Heart left ventricle (tissue), 16 donors: ENCODE measurements around the gene APLF. TPM values are rescaled to one million over a fixed set of nuclear protein-coding genes. Genes with fewer than 3 reads are reported as not detected.

Experiments
- ATAC-seq, 4 donors: fragments of 200-7000 bp; cut with Tn5 transposase; one replicate each; pipeline ENCODE4 v1.9.1; 2020 to 2022; ENCODE audit warnings: moderate library complexity in 4 of 4, mild to moderate bottlenecking in 3 of 4, moderate number of reproducible peaks in 1 of 4
- DNase-seq, 5 donors: peaks; one replicate each; pipeline ENCODE4 v3.0.0-alpha.2; 2020
- H3K27ac ChIP-seq, 12 donors: fragments of 200-600 bp; sonication (generic) in 4 of 12; one replicate each; pipeline versions ENCODE4 v1.5.0 to v1.8.0; 2016 to 2022; ENCODE audit warnings: mild to moderate bottlenecking in 2 of 12
- H3K27me3 ChIP-seq, 9 donors: fragments of 200-600 bp; sonication (generic) in 2 of 9; one replicate each; pipeline versions ENCODE4 v1.5.1 to v1.8.0; 2016 to 2022; ENCODE audit warnings: mild to moderate bottlenecking in 3 of 9
- H3K36me3 ChIP-seq, 9 donors: fragments of 200-600 bp; sonication (generic) in 2 of 9; one replicate each; pipeline versions ENCODE4 v1.5.0 to v1.8.0; 2018 to 2022; ENCODE audit warnings: mild to moderate bottlenecking in 2 of 9
- H3K4me1 ChIP-seq, 12 donors: fragments of 200-600 bp; sonication (generic) in 4 of 12; one replicate each; pipeline versions ENCODE4 v1.5.0 to v1.8.0; 2016 to 2022; ENCODE audit warnings: mild to moderate bottlenecking in 3 of 12
- H3K4me3 ChIP-seq, 12 donors: fragments of 200-600 bp; sonication (generic) in 4 of 12; one replicate each; pipeline versions ENCODE4 v1.5.0 to v1.8.0; 2017 to 2022; ENCODE audit warnings: mild to moderate bottlenecking in 9 of 12, moderate library complexity in 4 of 12
- H3K9me3 ChIP-seq, 12 donors: fragments of 200-600 bp; sonication (generic) in 4 of 12; one replicate each; pipeline versions ENCODE4 v1.5.0 to v1.8.0; 2016 to 2022; ENCODE audit warnings: mild to moderate bottlenecking in 1 of 12
- CTCF ChIP-seq, 12 donors: fragments of 200-600 bp; sonication (generic) in 4 of 12; IDR thresholded peaks; one replicate each; pipeline versions ENCODE4 v1.5.0 to v1.8.0; 2018 to 2022; ENCODE audit warnings: antibody characterized with exemption in 12 of 12, mild to moderate bottlenecking in 5 of 12
- POLR2A ChIP-seq, 2 donors: fragments of 450-650 bp; IDR thresholded peaks; one replicate each; pipeline ENCODE4 v1.6.1; 2017; ENCODE audit warnings: antibody characterized with exemption in 2 of 2, mild to moderate bottlenecking in 2 of 2, moderate library complexity in 2 of 2
- WGBS, 4 donors: extraction: QIAGEN DNeasy Blood & Tissue Kit in 2 of 4; methylation state at CpG; one replicate each; pipeline versions ENCODE4 v1.1.5 to v1.1.7; 2013 to 2018; 5-methylcytosine and 5-hydroxymethylcytosine counted together
- intact Hi-C, 10 donors: fragments of 100-400 bp; cut with DNase I; formaldehyde crosslinking; loops; one replicate each; pipeline versions ENCODE4 v1.11.1 to v1.14.2; 2022
- polyA plus RNA-seq, 2 donors: library from polyadenylated mRNA; stranded (reverse); fragments of 200-250 nt; gene quantifications; one replicate each; pipeline ENCODE4 v1.2.3, GENCODE V29; 2013
- total RNA-seq, 9 donors: library from RNA; depleted of rRNA in 2 of 9; stranded (reverse); fragments of >200 nt in 2 of 9; fragmentation: NEBNext Ultra II Directional in 3 of 9; extraction: Animal tissue kit (Norgen Biotek cat#: 25700) in 3 of 9; gene quantifications; one replicate each; pipeline versions ENCODE4 v1.1.0 to v1.2.4, GENCODE V29; 2016 to 2023
- donor health status: ischemic (EF 13 %, LVEDD 7.1; RV severe dilation, severe dysfunction).
- donor health status: healthy with polysubstance abuse.
- donor health status: DM: no; HTN: yes; CAD: no.
- donor health status: DM: no; HTN: no; CAD: no.
- donor health status: ischemic (EF 25% LVEDD 6.9; RV normal size, moderate dysfunction).
- donor health status: ischemic (EF 25% LVEDD 5.7; RV mildly dilated, moderate dysfunction).
- donor health status: healthy.
- donor health status: DM: yes; HTN: yes; CAD: no.
- donor health status: ischemic (EF 35%, LVEDD 5.7; RV mildly dilated, moderate dysfunction).
- donor health status: nonischemic (EF 11% LVEDD 7.7; RV severe dilation, severe dysfunction).
- donor health status: DM: yes; HTN: yes; CAD: no.
- donor health status: PGD.
- donor health status: ischemic (EF 29% LVEDD 5.4; RV normal size, mild dysfunction).
- donor health status: nonischemic (EF 23%, LVEDD 6.1; RV moderate dilation, normal function).

The APLF gene
- total and polyA plus RNA-seq, 11 donors: 0.64 to 7.9 (median 4.3) TPM

GRCh38 chr2:68426446-68426845 is 40.9 kb upstream of the APLF start:
- WGBS, 4 donors: 89 to 98% (median 93%) methylated on average over 1 of the region's 1 CpG
- Histone ChIP-seq H3K27ac (peak overlapping the region in 1 of 12 donors; percentile 40), H3K27me3 (no peaks in the 10 kb centered on the region), H3K4me3 (no peak overlapping the region), H3K9me3 (no peaks in the 10 kb centered on the region), H3K4me1 (peaks cover 0 to 50% (median 0%) of the 10 kb centered on the region in 12 donors), H3K36me3 (no peaks in the 10 kb centered on the region)
- ATAC-seq (no peak), DNase-seq (no peak)
- TF ChIP-seq CTCF (IDR thresholded peaks at IDR 0.05) (no peak), POLR2A (IDR thresholded peaks at IDR 0.05) (no peak)
- intact Hi-C loops: no loop called here

GRCh38 chr2:68426848-68427579 is 40.4 kb upstream of the APLF start:
- 88 to 91% (median 90%) methylated on average over 10 of the region's 10 CpGs for WGBS, 4 donors
- no peaks in the 10 kb centered on the region for H3K36me3 ChIP-seq
- no peak overlapping the region for H3K4me3 ChIP-seq
- no peak for DNase-seq
- H3K27ac ChIP-seq: peak overlapping the region in 1 of 12 donors; percentile 40
- intact Hi-C loops: no loop called here
- no peak for ATAC-seq
- TF ChIP-seq CTCF (IDR thresholded peaks at IDR 0.05): no peak
- TF ChIP-seq POLR2A (IDR thresholded peaks at IDR 0.05): no peak
- no peaks in the 10 kb centered on the region for H3K9me3 ChIP-seq
- peaks cover 0 to 50% (median 0%) of the 10 kb centered on the region in 12 donors for H3K4me1 ChIP-seq
- H3K27me3 ChIP-seq: no peaks in the 10 kb centered on the region

GRCh38 chr2:68428126-68428525 is 39.3 kb upstream of the APLF start:
- TF ChIP-seq POLR2A (IDR thresholded peaks at IDR 0.05): no peak
- no peaks in the 10 kb centered on the region for H3K36me3 ChIP-seq
- intact Hi-C loops: no loop called here
- no peaks in the 10 kb centered on the region for H3K9me3 ChIP-seq
- ATAC-seq (no peak), DNase-seq (no peak)
- no peak overlapping the region for H3K27ac ChIP-seq
- H3K4me3 ChIP-seq: no peak overlapping the region
- peaks cover 0 to 50% (median 0%) of the 10 kb centered on the region in 12 donors for H3K4me1 ChIP-seq
- no peaks in the 10 kb centered on the region for H3K27me3 ChIP-seq
- WGBS, 4 donors: 24 to 35% (median 30%) methylated on average over 4 of the region's 4 CpGs

- Histone ChIP-seq H3K9me3 (no peaks in the 10 kb centered on the region), H3K27me3 (no peaks in the 10 kb centered on the region), H3K36me3 (no peaks in the 10 kb centered on the region), H3K27ac (no peak overlapping the region), H3K4me3 (no peak overlapping the region), H3K4me1 (peaks cover 0 to 45% (median 0%) of the 10 kb centered on the region in 12 donors)
- intact Hi-C loops: no loop called here
- TF ChIP-seq CTCF (IDR thresholded peaks at IDR 0.05): no peak
- ATAC-seq: no peak
- DNase-seq: no peak
- WGBS, 4 donors: 74 to 90% (median 78%) methylated on average over 1 of the region's 1 CpG
Observed at GRCh38 chr2:68428746-68429145, 38.6 kb upstream of the APLF start.
